HepG2 (cell line): Measurements from ENCODE around the gene PDLIM5. TPM values are rescaled to one million over a fixed set of nuclear protein-coding genes. Genes with fewer than 3 reads are reported as not detected.
A peak's percentile ranks its signal among the peaks of the same experiment; 100 is the strongest.

ENCODE experiments used
- FOSL1 ChIP-seq: sonication (generic); formaldehyde crosslinking; IDR thresholded peaks from 2 replicates; pipeline ENCODE4 v1.9.0; 2021; ENCODE audit warnings: missing genetic modification reagents, borderline replicate concordance
- NR2F1 ChIP-seq, 2 experiments: fragments of 450-650 bp in 1 of 2; formaldehyde crosslinking in 1 of 2; IDR thresholded peaks; 2 replicates each; pipeline versions ENCODE4 v1.5.0 to v1.6.1; 2016 to 2020; ENCODE audit warnings: mild to moderate bottlenecking in 1 of 2, missing compliant biosample characterization in 1 of 2, missing genetic modification reagents in 1 of 2, moderate library complexity in 1 of 2
- PCBP2 ChIP-seq: fragments of 200-400 bp; formaldehyde crosslinking; optimal IDR thresholded peaks from 2 replicates; pipeline ENCODE3; 2018; ENCODE audit warnings: low read length, low read depth; ENCODE audit not compliant: poor library complexity, severe bottlenecking
- RXRA ChIP-seq: sonication (generic); formaldehyde crosslinking; IDR thresholded peaks from 2 replicates; pipeline ENCODE4 v1.5.1; 2020; ENCODE audit warnings: missing genetic modification reagents
- TBX3 ChIP-seq: fragments of 450-650 bp; IDR thresholded peaks from 2 replicates; pipeline ENCODE4 v1.6.1; 2017; ENCODE audit warnings: antibody characterized with exemption, mild to moderate bottlenecking, inconsistent platforms, borderline replicate concordance
- TEAD3 ChIP-seq: optimal IDR thresholded peaks from 2 replicates; pipeline ENCODE3; 2016; ENCODE audit warnings: borderline replicate concordance
- ZFP62 ChIP-seq: sonication (generic); formaldehyde crosslinking; IDR thresholded peaks from 2 replicates; pipeline ENCODE4 v1.4.0; 2020; ENCODE audit warnings: missing genetic modification reagents
- ZNF260 ChIP-seq: sonication (generic); formaldehyde crosslinking; IDR thresholded peaks from 2 replicates; pipeline ENCODE4 v1.4.0; 2020; ENCODE audit warnings: missing genetic modification reagents, low read depth, mild to moderate bottlenecking, borderline replicate concordance
- ZNF317 ChIP-seq: sonication (generic); formaldehyde crosslinking; IDR thresholded peaks from 2 replicates; pipeline ENCODE4 v1.5.0; 2020; ENCODE audit warnings: mild to moderate bottlenecking, missing genetic modification reagents
- ZNF335 ChIP-seq: sonication (generic); formaldehyde crosslinking; IDR thresholded peaks from 2 replicates; pipeline ENCODE4 v1.4.0; 2020; ENCODE audit warnings: missing genetic modification reagents
- ZNF670 ChIP-seq: sonication (generic); formaldehyde crosslinking; IDR thresholded peaks from 2 replicates; pipeline ENCODE4 v1.8.0; 2022; ENCODE audit warnings: mild to moderate bottlenecking, missing genetic modification reagents, borderline replicate concordance
- ZNF761 ChIP-seq: sonication (generic); formaldehyde crosslinking; conservative IDR thresholded peaks from 2 replicates; pipeline ENCODE4 v1.4.0; 2020; ENCODE audit warnings: mild to moderate bottlenecking, missing genetic modification reagents
- polyA plus RNA-seq, 8 experiments: library from polyadenylated mRNA; depleted of rRNA in 3 of 8; stranded (reverse) in 7 of 8; unstranded in 1 of 8; fragments of >200 nt; fragmentation: Illumina TruSeq in 4 of 8; extraction: Trizol in 4 of 8; gene quantifications; 2 replicates each; pipeline versions ENCODE4 v1.2.1 to v1.2.3, GENCODE V29; 2011 to 2016; ENCODE audit warnings: low read depth in 4 of 8, missing spikeins in 1 of 8, mixed read lengths in 1 of 8; ENCODE audit not compliant: insufficient read depth in 1 of 8
- total RNA-seq, 5 experiments: library from RNA; depleted of rRNA; stranded (reverse); fragments of >200 nt; fragmentation: Illumina TruSeq; extraction: Trizol; gene quantifications; 2 replicates each; pipeline ENCODE4 v1.2.3, GENCODE V29; 2016; ENCODE audit warnings: low read depth in 1 of 5
- TF ChIP-seq, protein P1 (sequence below): sonication (generic); formaldehyde crosslinking; IDR thresholded peaks from 2 replicates; pipeline ENCODE4 v1.4.0; 2020; ENCODE audit warnings: missing genetic modification reagents, mild to moderate bottlenecking, borderline replicate concordance
- TF ChIP-seq, protein P2 (sequence below): sonication (generic); formaldehyde crosslinking; IDR thresholded peaks from 2 replicates; pipeline ENCODE4 v1.4.0; 2020; ENCODE audit warnings: mild to moderate bottlenecking, missing genetic modification reagents
- TF ChIP-seq, protein P3 (sequence below): sonication (generic); formaldehyde crosslinking; conservative IDR thresholded peaks from 2 replicates; pipeline ENCODE4 v1.4.0; 2020; ENCODE audit warnings: missing genetic modification reagents
- TF ChIP-seq, protein P4 (sequence below): IDR thresholded peaks from 2 replicates; pipeline ENCODE4 v1.4.0; 2020; ENCODE audit warnings: mild to moderate bottlenecking, missing genetic modification reagents
- TF ChIP-seq, protein P5 (sequence below): sonication (generic); formaldehyde crosslinking; IDR thresholded peaks from 2 replicates; pipeline ENCODE4 v1.4.0; 2020; ENCODE audit warnings: missing genetic modification reagents, borderline replicate concordance

The PDLIM5 gene
- total and polyA plus RNA-seq, 2 of the 13 experiments (the other 11 are each of a cell fraction or from before 2014, with no cell fraction given), result 52.8 to 119 TPM

DNA sequence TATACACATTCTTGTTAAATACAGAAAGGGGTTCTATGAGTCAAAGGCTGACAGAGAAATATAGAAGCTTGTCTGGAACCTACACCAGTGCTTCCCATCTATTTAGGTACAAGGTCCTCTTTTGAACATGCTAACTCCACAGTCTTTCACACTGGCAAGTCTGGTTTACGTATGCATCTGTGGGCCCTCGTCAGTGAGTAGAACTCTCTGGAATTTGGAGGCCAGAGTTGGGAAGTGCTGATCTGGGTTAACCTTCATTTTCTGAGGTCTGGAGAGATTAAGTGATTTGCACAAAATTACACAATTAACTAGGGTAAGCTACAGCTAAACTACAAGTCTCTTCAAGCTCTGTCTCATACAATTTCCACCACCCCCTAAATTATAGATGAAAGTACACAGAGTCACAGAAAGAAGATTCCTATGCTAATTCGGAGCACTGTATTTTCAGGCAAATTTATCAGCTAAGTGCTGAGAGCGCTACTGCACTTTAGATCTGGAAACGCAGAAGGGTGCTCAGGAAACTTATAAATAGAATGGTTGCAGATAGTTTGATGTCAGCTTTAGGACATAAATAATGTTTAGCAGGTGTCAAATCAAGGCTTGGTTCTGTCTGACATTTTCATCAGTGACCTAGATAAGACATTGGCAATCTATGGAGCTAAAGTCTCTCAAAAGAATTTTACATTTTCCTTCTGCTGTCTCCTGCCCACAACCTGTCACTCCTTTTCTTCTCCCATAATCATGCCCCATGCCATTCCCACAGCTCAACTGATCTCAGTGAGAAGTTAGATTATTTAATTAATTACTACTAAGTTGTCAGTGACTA lies 43.0 kb upstream of the PDLIM5 start (continued):
- TF ChIP-seq, protein P1, sequence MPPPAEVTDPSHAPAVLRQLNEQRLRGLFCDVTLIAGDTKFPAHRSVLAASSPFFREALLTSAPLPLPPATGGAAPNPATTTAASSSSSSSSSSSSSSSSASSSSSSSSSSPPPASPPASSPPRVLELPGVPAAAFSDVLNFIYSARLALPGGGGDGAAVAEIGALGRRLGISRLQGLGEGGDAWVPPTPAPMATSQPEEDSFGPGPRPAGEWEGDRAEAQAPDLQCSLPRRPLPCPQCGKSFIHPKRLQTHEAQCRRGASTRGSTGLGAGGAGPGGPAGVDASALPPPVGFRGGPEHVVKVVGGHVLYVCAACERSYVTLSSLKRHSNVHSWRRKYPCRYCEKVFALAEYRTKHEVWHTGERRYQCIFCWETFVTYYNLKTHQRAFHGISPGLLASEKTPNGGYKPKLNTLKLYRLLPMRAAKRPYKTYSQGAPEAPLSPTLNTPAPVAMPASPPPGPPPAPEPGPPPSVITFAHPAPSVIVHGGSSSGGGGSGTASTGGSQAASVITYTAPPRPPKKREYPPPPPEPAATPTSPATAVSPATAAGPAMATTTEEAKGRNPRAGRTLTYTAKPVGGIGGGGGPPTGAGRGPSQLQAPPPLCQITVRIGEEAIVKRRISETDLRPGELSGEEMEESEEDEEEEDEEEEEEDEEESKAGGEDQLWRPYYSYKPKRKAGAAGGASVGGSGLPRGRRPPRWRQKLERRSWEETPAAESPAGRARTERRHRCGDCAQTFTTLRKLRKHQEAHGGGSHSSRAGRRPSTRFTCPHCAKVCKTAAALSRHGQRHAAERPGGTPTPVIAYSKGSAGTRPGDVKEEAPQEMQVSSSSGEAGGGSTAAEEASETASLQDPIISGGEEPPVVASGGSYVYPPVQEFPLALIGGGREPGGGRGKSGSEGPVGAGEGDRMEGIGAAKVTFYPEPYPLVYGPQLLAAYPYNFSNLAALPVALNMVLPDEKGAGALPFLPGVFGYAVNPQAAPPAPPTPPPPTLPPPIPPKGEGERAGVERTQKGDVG (CRISPR knock-in tag), result no peak
- TF ChIP-seq ZNF260 (no peak), ZNF761 (CRISPR knock-in tag) (no peak), TEAD3 (CRISPR knock-in tag) (peak; percentile 54), TBX3 (no peak), PCBP2 (no peak), ZFP62 (no peak), ZNF317 (CRISPR knock-in tag) (0 out of 2 replicates have a peak, but pooled peaks have one; percentile 24), NR2F1 (CRISPR knock-in tag; IDR thresholded peaks at IDR 0.05) (no peak), ZNF670 (no peak), FOSL1 (CRISPR knock-in tag) (no peak), RXRA (no peak), ZNF335 (no peak)
- TF ChIP-seq, protein P2, sequence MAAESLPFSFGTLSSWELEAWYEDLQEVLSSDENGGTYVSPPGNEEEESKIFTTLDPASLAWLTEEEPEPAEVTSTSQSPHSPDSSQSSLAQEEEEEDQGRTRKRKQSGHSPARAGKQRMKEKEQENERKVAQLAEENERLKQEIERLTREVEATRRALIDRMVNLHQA (CRISPR knock-in tag), result no peak
- TF ChIP-seq, protein P3, sequence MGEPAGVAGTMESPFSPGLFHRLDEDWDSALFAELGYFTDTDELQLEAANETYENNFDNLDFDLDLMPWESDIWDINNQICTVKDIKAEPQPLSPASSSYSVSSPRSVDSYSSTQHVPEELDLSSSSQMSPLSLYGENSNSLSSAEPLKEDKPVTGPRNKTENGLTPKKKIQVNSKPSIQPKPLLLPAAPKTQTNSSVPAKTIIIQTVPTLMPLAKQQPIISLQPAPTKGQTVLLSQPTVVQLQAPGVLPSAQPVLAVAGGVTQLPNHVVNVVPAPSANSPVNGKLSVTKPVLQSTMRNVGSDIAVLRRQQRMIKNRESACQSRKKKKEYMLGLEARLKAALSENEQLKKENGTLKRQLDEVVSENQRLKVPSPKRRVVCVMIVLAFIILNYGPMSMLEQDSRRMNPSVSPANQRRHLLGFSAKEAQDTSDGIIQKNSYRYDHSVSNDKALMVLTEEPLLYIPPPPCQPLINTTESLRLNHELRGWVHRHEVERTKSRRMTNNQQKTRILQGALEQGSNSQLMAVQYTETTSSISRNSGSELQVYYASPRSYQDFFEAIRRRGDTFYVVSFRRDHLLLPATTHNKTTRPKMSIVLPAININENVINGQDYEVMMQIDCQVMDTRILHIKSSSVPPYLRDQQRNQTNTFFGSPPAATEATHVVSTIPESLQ (CRISPR knock-in tag), result no peak
- TF ChIP-seq, protein P4, sequence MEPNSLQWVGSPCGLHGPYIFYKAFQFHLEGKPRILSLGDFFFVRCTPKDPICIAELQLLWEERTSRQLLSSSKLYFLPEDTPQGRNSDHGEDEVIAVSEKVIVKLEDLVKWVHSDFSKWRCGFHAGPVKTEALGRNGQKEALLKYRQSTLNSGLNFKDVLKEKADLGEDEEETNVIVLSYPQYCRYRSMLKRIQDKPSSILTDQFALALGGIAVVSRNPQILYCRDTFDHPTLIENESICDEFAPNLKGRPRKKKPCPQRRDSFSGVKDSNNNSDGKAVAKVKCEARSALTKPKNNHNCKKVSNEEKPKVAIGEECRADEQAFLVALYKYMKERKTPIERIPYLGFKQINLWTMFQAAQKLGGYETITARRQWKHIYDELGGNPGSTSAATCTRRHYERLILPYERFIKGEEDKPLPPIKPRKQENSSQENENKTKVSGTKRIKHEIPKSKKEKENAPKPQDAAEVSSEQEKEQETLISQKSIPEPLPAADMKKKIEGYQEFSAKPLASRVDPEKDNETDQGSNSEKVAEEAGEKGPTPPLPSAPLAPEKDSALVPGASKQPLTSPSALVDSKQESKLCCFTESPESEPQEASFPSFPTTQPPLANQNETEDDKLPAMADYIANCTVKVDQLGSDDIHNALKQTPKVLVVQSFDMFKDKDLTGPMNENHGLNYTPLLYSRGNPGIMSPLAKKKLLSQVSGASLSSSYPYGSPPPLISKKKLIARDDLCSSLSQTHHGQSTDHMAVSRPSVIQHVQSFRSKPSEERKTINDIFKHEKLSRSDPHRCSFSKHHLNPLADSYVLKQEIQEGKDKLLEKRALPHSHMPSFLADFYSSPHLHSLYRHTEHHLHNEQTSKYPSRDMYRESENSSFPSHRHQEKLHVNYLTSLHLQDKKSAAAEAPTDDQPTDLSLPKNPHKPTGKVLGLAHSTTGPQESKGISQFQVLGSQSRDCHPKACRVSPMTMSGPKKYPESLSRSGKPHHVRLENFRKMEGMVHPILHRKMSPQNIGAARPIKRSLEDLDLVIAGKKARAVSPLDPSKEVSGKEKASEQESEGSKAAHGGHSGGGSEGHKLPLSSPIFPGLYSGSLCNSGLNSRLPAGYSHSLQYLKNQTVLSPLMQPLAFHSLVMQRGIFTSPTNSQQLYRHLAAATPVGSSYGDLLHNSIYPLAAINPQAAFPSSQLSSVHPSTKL (CRISPR knock-in tag), result peak; percentile 19; the same call in 1 of the 2 replicates
- TF ChIP-seq, protein P5, sequence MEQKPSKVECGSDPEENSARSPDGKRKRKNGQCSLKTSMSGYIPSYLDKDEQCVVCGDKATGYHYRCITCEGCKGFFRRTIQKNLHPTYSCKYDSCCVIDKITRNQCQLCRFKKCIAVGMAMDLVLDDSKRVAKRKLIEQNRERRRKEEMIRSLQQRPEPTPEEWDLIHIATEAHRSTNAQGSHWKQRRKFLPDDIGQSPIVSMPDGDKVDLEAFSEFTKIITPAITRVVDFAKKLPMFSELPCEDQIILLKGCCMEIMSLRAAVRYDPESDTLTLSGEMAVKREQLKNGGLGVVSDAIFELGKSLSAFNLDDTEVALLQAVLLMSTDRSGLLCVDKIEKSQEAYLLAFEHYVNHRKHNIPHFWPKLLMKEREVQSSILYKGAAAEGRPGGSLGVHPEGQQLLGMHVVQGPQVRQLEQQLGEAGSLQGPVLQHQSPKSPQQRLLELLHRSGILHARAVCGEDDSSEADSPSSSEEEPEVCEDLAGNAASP, result no peak
